Duodenal mucosa (tissue), 2 donors: ENCODE results near the gene CUBN.

Experiments
- H3K27ac ChIP-seq: one replicate; pipeline ENCODE4 v1.7.0; 2013; ENCODE audit warnings: low read depth, low read length
- H3K27me3 ChIP-seq, 2 donors: one replicate each; pipeline ENCODE4 v1.7.0; 2013; ENCODE audit warnings: low read length in 2 of 2, control low read depth in 1 of 2; ENCODE audit not compliant: insufficient read depth in 2 of 2, control insufficient read depth in 1 of 2
- H3K36me3 ChIP-seq, 2 donors: one replicate each; pipeline ENCODE4 v1.7.0; 2013; ENCODE audit warnings: low read length in 2 of 2, control low read depth in 1 of 2; ENCODE audit not compliant: insufficient read depth in 2 of 2, control insufficient read depth in 1 of 2
- H3K4me1 ChIP-seq, 2 donors: one replicate each; pipeline ENCODE4 v1.7.0; 2013; ENCODE audit warnings: low read length in 2 of 2, control low read depth in 1 of 2; ENCODE audit not compliant: insufficient read depth in 2 of 2, control insufficient read depth in 1 of 2
- H3K4me3 ChIP-seq, 2 donors: one replicate each; pipeline ENCODE4 v1.7.0; 2013; ENCODE audit warnings: low read length in 2 of 2, low read depth in 1 of 2
- H3K9ac ChIP-seq, 2 donors: one replicate each; pipeline ENCODE4 v1.7.0; 2013; ENCODE audit warnings: low read length in 2 of 2, low read depth in 1 of 2
- H3K9me3 ChIP-seq, 2 donors: one replicate each; pipeline ENCODE4 v1.7.0; 2013; ENCODE audit warnings: low read length in 2 of 2, control low read depth in 1 of 2; ENCODE audit not compliant: control insufficient read depth in 1 of 2

Gene CUBN

GRCh38 chr10:17074541-17074847 lies 55.1 kb downstream of the CUBN start:
- Histone ChIP-seq H3K4me1 (no peaks in the 10 kb centered on the region), H3K27me3 (no peaks in the 10 kb centered on the region), H3K9ac (no peak overlapping the region), H3K4me3 (no peak overlapping the region), H3K36me3 (no peaks in the 10 kb centered on the region), H3K27ac (no peak overlapping the region), H3K9me3 (no peaks in the 10 kb centered on the region)

GRCh38 chr10:17073725-17074540 lies 55.7 kb downstream of the CUBN start:
- Histone ChIP-seq H3K9me3 (no peaks in the 10 kb centered on the region), H3K4me1 (no peaks in the 10 kb centered on the region), H3K27me3 (no peaks in the 10 kb centered on the region), H3K4me3 (no peak overlapping the region), H3K36me3 (no peaks in the 10 kb centered on the region), H3K9ac (no peak overlapping the region), H3K27ac (no peak overlapping the region)

GRCh38 chr10:17068953-17069352 lies 60.7 kb downstream of the CUBN start:
- Histone ChIP-seq H3K36me3 (no peaks in the 10 kb centered on the region), H3K4me3 (no peak overlapping the region), H3K27me3 (no peaks in the 10 kb centered on the region), H3K4me1 (no peaks in the 10 kb centered on the region), H3K9me3 (no peaks in the 10 kb centered on the region), H3K27ac (no peak overlapping the region), H3K9ac (no peak overlapping the region)

- H3K9me3 ChIP-seq, result no peaks in the 10 kb centered on the region
- no peak overlapping the region for H3K27ac ChIP-seq
- no peak overlapping the region for H3K4me3 ChIP-seq
- no peaks in the 10 kb centered on the region for H3K27me3 ChIP-seq
- H3K9ac ChIP-seq, result no peak overlapping the region
- H3K4me1 ChIP-seq, result no peaks in the 10 kb centered on the region
- H3K36me3 ChIP-seq, result no peaks in the 10 kb centered on the region
Observed at GRCh38 chr10:17067376-17068264, 62.0 kb downstream of the CUBN start.

- H3K36me3 ChIP-seq, result no peaks in the 10 kb centered on the region
- no peaks in the 10 kb centered on the region for H3K27me3 ChIP-seq
- no peaks in the 10 kb centered on the region for H3K4me1 ChIP-seq
- H3K9me3 ChIP-seq, result no peaks in the 10 kb centered on the region
- no peak overlapping the region for H3K27ac ChIP-seq
- H3K4me3 ChIP-seq, result no peak overlapping the region
- no peak overlapping the region for H3K9ac ChIP-seq
Observed at GRCh38 chr10:17066807-17067206, 62.8 kb downstream of the CUBN start.

GRCh38 chr10:17066000-17066399 lies 63.6 kb downstream of the CUBN start:
- Histone ChIP-seq H3K27me3 (no peaks in the 10 kb centered on the region), H3K27ac (no peak overlapping the region), H3K4me3 (no peak overlapping the region), H3K9ac (no peak overlapping the region), H3K36me3 (no peaks in the 10 kb centered on the region), H3K9me3 (no peaks in the 10 kb centered on the region), H3K4me1 (no peaks in the 10 kb centered on the region)

- Histone ChIP-seq H3K27me3 (no peaks in the 10 kb centered on the region), H3K36me3 (no peaks in the 10 kb centered on the region), H3K4me3 (no peak overlapping the region), H3K9me3 (no peaks in the 10 kb centered on the region), H3K27ac (no peak overlapping the region), H3K9ac (no peak overlapping the region), H3K4me1 (no peaks in the 10 kb centered on the region)
Observed at GRCh38 chr10:17065273-17065672, 64.3 kb downstream of the CUBN start.

GRCh38 chr10:17064435-17064834 lies 65.2 kb downstream of the CUBN start:
- Histone ChIP-seq H3K9ac (no peak overlapping the region), H3K4me3 (no peak overlapping the region), H3K27me3 (no peaks in the 10 kb centered on the region), H3K9me3 (no peaks in the 10 kb centered on the region), H3K36me3 (no peaks in the 10 kb centered on the region), H3K4me1 (no peaks in the 10 kb centered on the region), H3K27ac (no peak overlapping the region)

GRCh38 chr10:17062955-17063484 lies 66.6 kb downstream of the CUBN start:
- no peak overlapping the region for H3K27ac ChIP-seq
- H3K9ac ChIP-seq, result no peak overlapping the region
- H3K4me1 ChIP-seq, result no peaks in the 10 kb centered on the region
- H3K4me3 ChIP-seq, result no peak overlapping the region
- no peaks in the 10 kb centered on the region for H3K27me3 ChIP-seq
- no peaks in the 10 kb centered on the region for H3K9me3 ChIP-seq
- H3K36me3 ChIP-seq, result no peaks in the 10 kb centered on the region

- Histone ChIP-seq H3K36me3 (no peaks in the 10 kb centered on the region), H3K4me1 (no peaks in the 10 kb centered on the region), H3K27me3 (no peaks in the 10 kb centered on the region), H3K9ac (no peak overlapping the region), H3K27ac (no peak overlapping the region), H3K9me3 (no peaks in the 10 kb centered on the region), H3K4me3 (no peak overlapping the region)
Observed at GRCh38 chr10:17062493-17062892, 67.1 kb downstream of the CUBN start.
